ENCODE data around the gene ITGB7. TPM values are rescaled to one million over a fixed set of nuclear protein-coding genes. Genes with fewer than 3 reads are reported as not detected.

Gene ITGB7
- total RNA-seq, 1 experiment from 2014 or later, result 0.90 TPM

DNA sequence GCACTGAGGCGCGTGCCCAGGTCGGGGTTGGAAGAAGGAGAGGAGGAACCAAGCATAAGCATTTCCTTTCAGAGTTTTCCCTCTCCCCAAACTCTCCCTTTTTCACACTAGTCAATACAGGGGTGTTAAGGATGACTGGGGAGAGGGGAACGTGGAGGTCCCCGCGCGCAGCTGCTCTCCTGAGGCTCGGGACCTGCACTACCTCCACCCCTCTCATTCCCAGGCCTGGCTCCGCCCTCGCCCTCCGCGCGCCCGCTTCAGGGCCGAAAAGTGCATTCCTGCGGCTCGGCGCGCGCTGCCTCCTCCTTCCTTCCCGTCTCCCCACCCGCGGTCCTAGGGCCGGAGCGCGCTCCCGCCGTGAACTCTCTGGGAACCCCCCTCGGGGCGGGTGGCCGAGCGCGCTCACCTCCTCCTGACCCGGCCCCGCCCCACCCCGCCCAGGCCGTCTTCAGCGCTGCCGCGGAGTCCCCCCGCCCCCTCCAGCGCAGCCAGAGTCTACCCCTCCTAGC lies 13.7 kb upstream of the ITGB7 start (continued):
- TF ChIP-seq, protein P1, sequence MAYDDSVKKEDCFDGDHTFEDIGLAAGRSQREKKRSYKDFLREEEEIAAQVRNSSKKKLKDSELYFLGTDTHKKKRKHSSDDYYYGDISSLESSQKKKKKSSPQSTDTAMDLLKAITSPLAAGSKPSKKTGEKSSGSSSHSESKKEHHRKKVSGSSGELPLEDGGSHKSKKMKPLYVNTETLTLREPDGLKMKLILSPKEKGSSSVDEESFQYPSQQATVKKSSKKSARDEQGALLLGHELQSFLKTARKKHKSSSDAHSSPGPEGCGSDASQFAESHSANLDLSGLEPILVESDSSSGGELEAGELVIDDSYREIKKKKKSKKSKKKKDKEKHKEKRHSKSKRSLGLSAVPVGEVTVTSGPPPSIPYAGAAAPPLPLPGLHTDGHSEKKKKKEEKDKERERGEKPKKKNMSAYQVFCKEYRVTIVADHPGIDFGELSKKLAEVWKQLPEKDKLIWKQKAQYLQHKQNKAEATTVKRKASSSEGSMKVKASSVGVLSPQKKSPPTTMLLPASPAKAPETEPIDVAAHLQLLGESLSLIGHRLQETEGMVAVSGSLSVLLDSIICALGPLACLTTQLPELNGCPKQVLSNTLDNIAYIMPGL (CRISPR knock-in tag; IDR thresholded peaks at IDR 0.05), result peak; percentile 14; the same call in 1 of the 2 replicates
- peak; percentile 56; the same call in 1 of the 2 replicates for TF ChIP-seq SP1 (CRISPR knock-in tag; conservative IDR thresholded peaks at IDR 0.05)
- TF ChIP-seq, protein P2, sequence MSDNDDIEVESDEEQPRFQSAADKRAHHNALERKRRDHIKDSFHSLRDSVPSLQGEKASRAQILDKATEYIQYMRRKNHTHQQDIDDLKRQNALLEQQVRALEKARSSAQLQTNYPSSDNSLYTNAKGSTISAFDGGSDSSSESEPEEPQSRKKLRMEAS (CRISPR knock-in tag; IDR thresholded peaks at IDR 0.05), result peak; percentile 58; the same call in 1 of the 2 replicates
- TF ChIP-seq NR3C1 (CRISPR knock-in tag; conservative IDR thresholded peaks at IDR 0.05; ENCODE audit: low read depth), result no peak
- TF ChIP-seq NR1H2 (CRISPR knock-in tag; IDR thresholded peaks at IDR 0.05), result no peak
- no peak for TF ChIP-seq TCF7 (CRISPR knock-in tag; IDR thresholded peaks at IDR 0.05; ENCODE audit: low read depth)
- TF ChIP-seq, protein P3, sequence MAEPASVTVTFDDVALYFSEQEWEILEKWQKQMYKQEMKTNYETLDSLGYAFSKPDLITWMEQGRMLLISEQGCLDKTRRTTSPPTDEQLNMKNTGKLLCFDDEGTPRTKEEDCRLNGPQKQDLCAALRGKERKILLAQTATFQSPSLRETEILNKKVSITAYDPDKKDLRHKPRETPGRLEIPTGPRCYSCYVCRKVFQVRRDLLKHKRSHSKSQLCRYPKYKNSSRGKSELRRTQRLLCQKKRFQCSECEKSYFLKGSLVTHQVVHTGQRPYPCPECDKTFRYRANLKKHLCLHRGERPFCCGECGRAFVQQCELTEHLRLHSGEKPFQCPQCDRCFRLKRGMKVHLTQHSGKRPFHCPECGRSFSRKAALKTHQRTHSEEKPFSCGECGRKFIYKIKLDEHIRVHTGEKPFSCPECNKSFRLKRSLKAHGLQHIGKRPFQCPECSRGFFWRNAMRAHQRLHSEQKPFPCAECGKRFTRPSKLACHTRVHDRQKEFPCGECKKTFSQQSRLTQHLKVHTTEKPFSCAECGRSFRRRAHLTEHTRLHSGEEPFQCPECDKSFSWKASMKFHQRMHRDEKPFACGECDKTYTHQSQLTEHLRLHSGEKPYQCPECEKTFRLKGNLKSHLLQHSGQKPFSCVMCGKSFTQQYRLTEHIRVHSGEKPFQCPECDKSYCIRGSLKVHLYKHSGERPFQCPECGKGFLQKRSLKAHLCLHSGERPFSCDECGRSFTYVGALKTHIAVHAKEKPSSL (CRISPR knock-in tag; conservative IDR thresholded peaks at IDR 0.05), result no peak
- TF ChIP-seq TEAD4 (CRISPR knock-in tag; IDR thresholded peaks at IDR 0.05), result peak; percentile 48; the same call in 1 of the 2 replicates
- no peak for TF ChIP-seq PREB (CRISPR knock-in tag; IDR thresholded peaks at IDR 0.05; ENCODE audit: borderline replicate concordance)
- TF ChIP-seq NFATC4 (CRISPR knock-in tag; IDR thresholded peaks at IDR 0.05), result peak; percentile 43; the same call in 1 of the 2 replicates

- peaks cover 7% of the 10 kb centered on the region; the same call in 1 of the 2 replicates for H3K27me3 Mint-ChIP-seq (ENCODE audit: low read depth)
- CTCF ChIA-PET, result interaction anchor here (0.6 to 2.7 kb wide), 17 partner anchors 8 to 201 kb away, joined by 3 to 15 read pairs (median 7); partner anchors contain the start of genes ESPL1, PFDN5 and SP1
- peak overlapping the region; percentile 90 for H3K4me3 Mint-ChIP-seq
Observed at GRCh38 chr12:53219956-53220693, 13.1 kb upstream of the ITGB7 start.

More at GRCh38 chr12:53219956-53220693, 13.1 kb upstream of the ITGB7 start:
- Mint-ChIP-seq H3K27ac (peak overlapping the region; percentile 98), H3K4me1 (peaks cover 75% of the 10 kb centered on the region), H3K36me3 (no peaks in the 10 kb centered on the region), H3K9me3 (no peaks in the 10 kb centered on the region)
- TF ChIP-seq ZBTB21 (CRISPR knock-in tag; IDR thresholded peaks at IDR 0.05; ENCODE audit: borderline replicate concordance), result 0 out of 2 replicates have a peak, but pooled peaks have one; percentile 44
- 0 out of 2 replicates have a peak, but pooled peaks have one; percentile 59 for TF ChIP-seq KAT7 (CRISPR knock-in tag; IDR thresholded peaks at IDR 0.05; ENCODE audit: borderline replicate concordance)
- TF ChIP-seq TP53 (CRISPR knock-in tag; IDR thresholded peaks at IDR 0.05), result 0 out of 2 replicates have a peak, but pooled peaks have one; percentile 31
- TF ChIP-seq MYBL2 (CRISPR knock-in tag; IDR thresholded peaks at IDR 0.05), result no peak
- no peak for TF ChIP-seq ZNF219 (CRISPR knock-in tag; IDR thresholded peaks at IDR 0.05; ENCODE audit: borderline replicate concordance)
- TF ChIP-seq ZNF232 (CRISPR knock-in tag; IDR thresholded peaks at IDR 0.05), result 0 out of 2 replicates have a peak, but pooled peaks have one; percentile 28
- TF ChIP-seq ZBTB43 (CRISPR knock-in tag; IDR thresholded peaks at IDR 0.05), result peak; percentile 17; the same call in 1 of the 2 replicates
- DNase-seq (ENCODE audit: low spot score) (peak; percentile 67), ATAC-seq (peak; percentile 0)
- POLR2A ChIA-PET, result interaction anchor here (0.9 to 2.4 kb wide), 5 partner anchors 11 to 40 kb away, joined by 3 to 7 read pairs (median 6); partner anchors contain the start of genes CSAD and ZNF740

All from WTC11 (cell line).